Measurements from ENCODE around the gene BAIAP2L2.

BAIAP2L2 gene

GRCh38 chr22:38136607-38137006 lies 26.1 kb upstream of the BAIAP2L2 start:
- DNase-seq (ENCODE audit: low spot score in 2 of 2) (no peak), ATAC-seq (ENCODE audit: low read depth) (no peak)
- Mint-ChIP-seq H3K4me1 (no peaks in the 10 kb centered on the region), H3K27ac (no peak overlapping the region), H3K36me3 (peaks cover 33% of the 10 kb centered on the region), H3K9me3 (no peaks in the 10 kb centered on the region), H3K27me3 (no peaks in the 10 kb centered on the region), H3K4me3 (no peak overlapping the region)

- no peak for ATAC-seq (ENCODE audit: low read depth)
- no peaks in the 10 kb centered on the region for H3K27me3 Mint-ChIP-seq
- no peak overlapping the region for H3K27ac Mint-ChIP-seq
Measured at GRCh38 chr22:38135133-38135706, 24.7 kb upstream of the BAIAP2L2 start.

GRCh38 chr22:38133331-38133730 lies 22.8 kb upstream of the BAIAP2L2 start:
- H3K4me3 Mint-ChIP-seq, result no peak overlapping the region
- H3K36me3 Mint-ChIP-seq, result peaks cover 23% of the 10 kb centered on the region
- H3K27ac Mint-ChIP-seq, result no peak overlapping the region
- H3K27me3 Mint-ChIP-seq, result no peaks in the 10 kb centered on the region
- no peaks in the 10 kb centered on the region for H3K4me1 Mint-ChIP-seq
- ATAC-seq (ENCODE audit: low read depth), result no peak
- DNase-seq (ENCODE audit: low spot score in 2 of 2), result no peak
- no peaks in the 10 kb centered on the region for H3K9me3 Mint-ChIP-seq

More at GRCh38 chr22:38135133-38135706, 24.7 kb upstream of the BAIAP2L2 start:
- Mint-ChIP-seq H3K9me3 (no peaks in the 10 kb centered on the region), H3K4me1 (no peaks in the 10 kb centered on the region), H3K36me3 (peaks cover 33% of the 10 kb centered on the region), H3K4me3 (no peak overlapping the region)
- no peak for DNase-seq (ENCODE audit: low spot score in 2 of 2)

- H3K36me3 Mint-ChIP-seq, result peaks cover 23% of the 10 kb centered on the region
- H3K27ac Mint-ChIP-seq, result no peak overlapping the region
- H3K4me1 Mint-ChIP-seq, result no peaks in the 10 kb centered on the region
- no peaks in the 10 kb centered on the region for H3K9me3 Mint-ChIP-seq
- DNase-seq (ENCODE audit: low spot score in 2 of 2), result no peak
- no peak for ATAC-seq (ENCODE audit: low read depth)
- no peak overlapping the region for H3K4me3 Mint-ChIP-seq
- H3K27me3 Mint-ChIP-seq, result no peaks in the 10 kb centered on the region
Measured at GRCh38 chr22:38132794-38133193, 22.3 kb upstream of the BAIAP2L2 start.

GRCh38 chr22:38132136-38132535 lies 21.7 kb upstream of the BAIAP2L2 start:
- Mint-ChIP-seq H3K9me3 (no peaks in the 10 kb centered on the region), H3K36me3 (peaks cover 22% of the 10 kb centered on the region), H3K4me3 (no peak overlapping the region), H3K27ac (no peak overlapping the region), H3K4me1 (no peaks in the 10 kb centered on the region), H3K27me3 (no peaks in the 10 kb centered on the region)
- no peak for ATAC-seq (ENCODE audit: low read depth)
- no peak for DNase-seq (ENCODE audit: low spot score in 2 of 2)

GRCh38 chr22:38131399-38131798 lies 20.9 kb upstream of the BAIAP2L2 start:
- DNase-seq (ENCODE audit: low spot score in 2 of 2) (no peak), ATAC-seq (ENCODE audit: low read depth) (no peak)
- no peak overlapping the region for H3K4me3 Mint-ChIP-seq
- H3K36me3 Mint-ChIP-seq, result peaks cover 25% of the 10 kb centered on the region
- H3K9me3 Mint-ChIP-seq, result no peaks in the 10 kb centered on the region
- no peaks in the 10 kb centered on the region for H3K4me1 Mint-ChIP-seq
- no peak overlapping the region for H3K27ac Mint-ChIP-seq
- H3K27me3 Mint-ChIP-seq, result no peaks in the 10 kb centered on the region

- H3K36me3 Mint-ChIP-seq, result peaks cover 17% of the 10 kb centered on the region
- H3K4me1 Mint-ChIP-seq, result no peaks in the 10 kb centered on the region
- no peak overlapping the region for H3K27ac Mint-ChIP-seq
- H3K9me3 Mint-ChIP-seq, result no peaks in the 10 kb centered on the region
- ATAC-seq (ENCODE audit: low read depth) (no peak), DNase-seq (ENCODE audit: low spot score in 2 of 2) (no peak)
- no peaks in the 10 kb centered on the region for H3K27me3 Mint-ChIP-seq
- no peak overlapping the region for H3K4me3 Mint-ChIP-seq
Measured at GRCh38 chr22:38129856-38130255, 19.4 kb upstream of the BAIAP2L2 start.

- DNase-seq (ENCODE audit: low spot score in 2 of 2) (no peak), ATAC-seq (ENCODE audit: low read depth) (no peak)
- Mint-ChIP-seq H3K9me3 (no peaks in the 10 kb centered on the region), H3K27ac (no peak overlapping the region), H3K4me1 (no peaks in the 10 kb centered on the region), H3K36me3 (peaks cover 14% of the 10 kb centered on the region), H3K4me3 (no peak overlapping the region), H3K27me3 (no peaks in the 10 kb centered on the region)
Measured at GRCh38 chr22:38129021-38129420, 18.5 kb upstream of the BAIAP2L2 start.

- Mint-ChIP-seq H3K4me3 (no peak overlapping the region), H3K27ac (no peak overlapping the region), H3K36me3 (peaks cover 14% of the 10 kb centered on the region), H3K9me3 (no peaks in the 10 kb centered on the region), H3K4me1 (no peaks in the 10 kb centered on the region), H3K27me3 (no peaks in the 10 kb centered on the region)
- ATAC-seq (ENCODE audit: low read depth) (no peak), DNase-seq (ENCODE audit: low spot score in 2 of 2) (no peak)
Measured at GRCh38 chr22:38127869-38128268, 17.4 kb upstream of the BAIAP2L2 start.

- DNase-seq (ENCODE audit: low spot score in 2 of 2), result no peak
- no peak for ATAC-seq (ENCODE audit: low read depth)
- Mint-ChIP-seq H3K4me3 (no peak overlapping the region), H3K27me3 (no peaks in the 10 kb centered on the region), H3K36me3 (peaks cover 9% of the 10 kb centered on the region), H3K27ac (no peak overlapping the region), H3K9me3 (no peaks in the 10 kb centered on the region), H3K4me1 (no peaks in the 10 kb centered on the region)
Measured at GRCh38 chr22:38126928-38127668, 16.6 kb upstream of the BAIAP2L2 start.

- H3K9me3 Mint-ChIP-seq, result no peaks in the 10 kb centered on the region
- H3K27me3 Mint-ChIP-seq, result no peaks in the 10 kb centered on the region
- H3K4me3 Mint-ChIP-seq, result no peak overlapping the region
- no peak for DNase-seq (ENCODE audit: low spot score in 2 of 2)
- peaks cover 6% of the 10 kb centered on the region for H3K36me3 Mint-ChIP-seq
- no peaks in the 10 kb centered on the region for H3K4me1 Mint-ChIP-seq
- ATAC-seq (ENCODE audit: low read depth), result no peak
- no peak overlapping the region for H3K27ac Mint-ChIP-seq
Measured at GRCh38 chr22:38125751-38126201, 15.3 kb upstream of the BAIAP2L2 start.

- no peak for DNase-seq (ENCODE audit: low spot score in 2 of 2)
- no peak overlapping the region for H3K4me3 Mint-ChIP-seq
- H3K4me1 Mint-ChIP-seq, result peaks cover 2% of the 10 kb centered on the region
- peaks cover 6% of the 10 kb centered on the region for H3K36me3 Mint-ChIP-seq
- no peak for ATAC-seq (ENCODE audit: low read depth)
- no peaks in the 10 kb centered on the region for H3K27me3 Mint-ChIP-seq
- no peaks in the 10 kb centered on the region for H3K9me3 Mint-ChIP-seq
- H3K27ac Mint-ChIP-seq, result no peak overlapping the region
Measured at GRCh38 chr22:38125038-38125610, 14.6 kb upstream of the BAIAP2L2 start.

- Mint-ChIP-seq H3K27ac (no peak overlapping the region), H3K27me3 (no peaks in the 10 kb centered on the region), H3K9me3 (no peaks in the 10 kb centered on the region), H3K4me3 (no peak overlapping the region), H3K4me1 (peaks cover 2% of the 10 kb centered on the region), H3K36me3 (peaks cover 7% of the 10 kb centered on the region)
- ATAC-seq (ENCODE audit: low read depth) (no peak), DNase-seq (ENCODE audit: low spot score in 2 of 2) (no peak)
Measured at GRCh38 chr22:38124236-38124974, 13.9 kb upstream of the BAIAP2L2 start.

GRCh38 chr22:38122616-38123015 lies 12.1 kb upstream of the BAIAP2L2 start:
- no peaks in the 10 kb centered on the region for H3K27me3 Mint-ChIP-seq
- no peak for DNase-seq (ENCODE audit: low spot score in 2 of 2)
- no peak overlapping the region for H3K4me3 Mint-ChIP-seq
- no peaks in the 10 kb centered on the region for H3K9me3 Mint-ChIP-seq
- no peak overlapping the region for H3K27ac Mint-ChIP-seq
- peaks cover 2% of the 10 kb centered on the region for H3K4me1 Mint-ChIP-seq
- H3K36me3 Mint-ChIP-seq, result peaks cover 6% of the 10 kb centered on the region
- ATAC-seq (ENCODE audit: low read depth), result no peak

Measured in memory B cell (primary cell).